Neural cell (in vitro differentiated cells): Measurements from ENCODE around the gene LRMDA. TPM values are rescaled to one million over a fixed set of nuclear protein-coding genes. Genes with fewer than 3 reads are reported as not detected.

Source experiments
- H2AFZ ChIP-seq: fragments of 200-600, 300-800 bp; sonication (generic), shearing (Covaris generic); 2 replicates; pipeline ENCODE4 v1.6.0; 2014; ENCODE audit warnings: low read depth, mild to moderate bottlenecking, antibody characterized with exemption, low read length, moderate library complexity
- H3F3A ChIP-seq: fragments of 200-600 bp; shearing (Covaris generic); 2 replicates; pipeline ENCODE4 v1.6.1; 2016; ENCODE audit warnings: mild to moderate bottlenecking, moderate library complexity, mixed read lengths, antibody characterized with exemption, low read length; ENCODE audit not compliant: insufficient read depth, poor library complexity, severe bottlenecking
- H3K27ac ChIP-seq: fragments of 200-600, 300-800 bp; sonication (generic), shearing (Covaris generic); 2 replicates; pipeline ENCODE4 v1.5.1; 2014; ENCODE audit warnings: mild to moderate bottlenecking, low read length, moderate library complexity
- H3K27me3 ChIP-seq: fragments of 300-800, 200-600 bp; sonication (generic), shearing (Covaris generic); 2 replicates; pipeline ENCODE4 v1.6.0; 2014; ENCODE audit warnings: mild to moderate bottlenecking, low read depth, low read length, moderate library complexity; ENCODE audit not compliant: insufficient read depth
- H3K36me3 ChIP-seq: fragments of 300-800, 200-600 bp; sonication (generic), shearing (Covaris generic); 2 replicates; pipeline ENCODE4 v1.5.1; 2014; ENCODE audit warnings: mild to moderate bottlenecking, antibody characterized with exemption, low read length, moderate library complexity; ENCODE audit not compliant: insufficient read depth
- H3K4me2 ChIP-seq: fragments of 300-800, 200-600 bp; sonication (generic), shearing (Covaris generic); 2 replicates; pipeline ENCODE4 v1.6.0; 2014; ENCODE audit warnings: mild to moderate bottlenecking, low read length
- H3K4me3 ChIP-seq: fragments of 300-800, 200-600 bp; sonication (generic), shearing (Covaris generic); 2 replicates; pipeline ENCODE4 v1.5.1; 2014; ENCODE audit warnings: mild to moderate bottlenecking, low read length, moderate library complexity
- H3K79me2 ChIP-seq: fragments of 200-600 bp; shearing (Covaris generic); replicated peaks from 2 replicates; pipeline ENCODE4 v1.6.0; 2014; ENCODE audit warnings: mild to moderate bottlenecking, low read length, moderate library complexity; ENCODE audit not compliant: insufficient read depth
- H3K9ac ChIP-seq: fragments of 300-800, 200-600 bp; sonication (generic), shearing (Covaris generic); 2 replicates; pipeline ENCODE4 v1.6.1; 2016; ENCODE audit warnings: mild to moderate bottlenecking, low read length, mixed read lengths
- H3K9me2 ChIP-seq: fragments of 200-600 bp; shearing (Covaris generic); 2 replicates; pipeline ENCODE4 v1.6.1; 2016; ENCODE audit warnings: mild to moderate bottlenecking, low read length, mixed read lengths; ENCODE audit not compliant: insufficient read depth
- H3K9me3 ChIP-seq: fragments of 200-600, 300-800 bp; sonication (generic), shearing (Covaris generic); 2 replicates; pipeline ENCODE4 v1.6.1; 2016; ENCODE audit warnings: mild to moderate bottlenecking, mixed run types, low read length, moderate library complexity, mixed read lengths
- H4K20me1 ChIP-seq: fragments of 200-600 bp; shearing (Covaris generic); 2 replicates; pipeline ENCODE4 v1.6.1; 2016; ENCODE audit warnings: mild to moderate bottlenecking, mixed run types; ENCODE audit not compliant: insufficient read depth
- EP300 ChIP-seq: fragments of 450-650 bp; conservative IDR thresholded peaks from 2 replicates; pipeline ENCODE4 v1.6.1; 2014; ENCODE audit warnings: antibody characterized with exemption, mild to moderate bottlenecking, moderate library complexity; ENCODE audit not compliant: poor library complexity, severe bottlenecking
- EZH2 ChIP-seq: fragments of 200-600, 300-800 bp; shearing (Covaris generic), sonication (generic); IDR thresholded peaks from 2 replicates; pipeline ENCODE4 v1.6.1; 2014; ENCODE audit warnings: antibody characterized with exemption, low read length, borderline replicate concordance, mild to moderate bottlenecking; ENCODE audit not compliant: insufficient read depth, poor library complexity, severe bottlenecking
- MXI1 ChIP-seq: fragments of 450-650 bp; conservative IDR thresholded peaks from 2 replicates; pipeline ENCODE4 v1.6.1; 2014; ENCODE audit warnings: antibody characterized with exemption, mild to moderate bottlenecking; ENCODE audit not compliant: poor library complexity, severe bottlenecking
- POLR2AphosphoS5 ChIP-seq: IDR thresholded peaks from 2 replicates; pipeline ENCODE4 v1.6.1; 2012
- RAD21 ChIP-seq: fragments of 450-650 bp; conservative IDR thresholded peaks from 2 replicates; pipeline ENCODE4 v1.6.1; 2014; ENCODE audit warnings: antibody characterized with exemption, mild to moderate bottlenecking, moderate library complexity
- REST ChIP-seq: IDR thresholded peaks from 2 replicates; pipeline ENCODE4 v1.6.1; 2012; ENCODE audit warnings: borderline replicate concordance
- SMC3 ChIP-seq: fragments of 450-650 bp; conservative IDR thresholded peaks from 2 replicates; pipeline ENCODE4 v1.6.1; 2014; ENCODE audit warnings: antibody characterized with exemption, mild to moderate bottlenecking, moderate library complexity; ENCODE audit not compliant: poor library complexity
- TAF1 ChIP-seq: IDR thresholded peaks from 2 replicates; pipeline ENCODE4 v1.6.1; 2012; ENCODE audit warnings: low read depth
- polyA plus RNA-seq: library from polyadenylated mRNA; depleted of rRNA; stranded (reverse); fragments of >200 nt; gene quantifications from 2 replicates; pipeline ENCODE4 v1.2.3, GENCODE V29; 2014
- TF ChIP-seq, protein P1 (sequence below): fragments of 450-650 bp; IDR thresholded peaks from 2 replicates; pipeline ENCODE4 v1.5.1; 2014; ENCODE audit warnings: antibody characterized with exemption, mild to moderate bottlenecking, moderate library complexity; ENCODE audit not compliant: poor library complexity, severe bottlenecking

LRMDA gene
- polyA plus RNA-seq, 1 donor from 2014 or later = 5.6 TPM

GRCh38 chr10:75638752-75639151 is 207.3 kb downstream of the LRMDA start:
- H3K27me3 ChIP-seq = no peaks in the 10 kb centered on the region
- no peaks in the 10 kb centered on the region for H3K9me2 ChIP-seq
- H3K4me3 ChIP-seq = no peak overlapping the region
- no peaks in the 10 kb centered on the region for H3K36me3 ChIP-seq
- no peak overlapping the region for H3K4me2 ChIP-seq
- TF ChIP-seq REST (no peak), RAD21 (no peak), MXI1 (no peak), TAF1 (no peak), POLR2AphosphoS5 (no peak), EZH2 (no peak)
- TF ChIP-seq, protein P1, sequence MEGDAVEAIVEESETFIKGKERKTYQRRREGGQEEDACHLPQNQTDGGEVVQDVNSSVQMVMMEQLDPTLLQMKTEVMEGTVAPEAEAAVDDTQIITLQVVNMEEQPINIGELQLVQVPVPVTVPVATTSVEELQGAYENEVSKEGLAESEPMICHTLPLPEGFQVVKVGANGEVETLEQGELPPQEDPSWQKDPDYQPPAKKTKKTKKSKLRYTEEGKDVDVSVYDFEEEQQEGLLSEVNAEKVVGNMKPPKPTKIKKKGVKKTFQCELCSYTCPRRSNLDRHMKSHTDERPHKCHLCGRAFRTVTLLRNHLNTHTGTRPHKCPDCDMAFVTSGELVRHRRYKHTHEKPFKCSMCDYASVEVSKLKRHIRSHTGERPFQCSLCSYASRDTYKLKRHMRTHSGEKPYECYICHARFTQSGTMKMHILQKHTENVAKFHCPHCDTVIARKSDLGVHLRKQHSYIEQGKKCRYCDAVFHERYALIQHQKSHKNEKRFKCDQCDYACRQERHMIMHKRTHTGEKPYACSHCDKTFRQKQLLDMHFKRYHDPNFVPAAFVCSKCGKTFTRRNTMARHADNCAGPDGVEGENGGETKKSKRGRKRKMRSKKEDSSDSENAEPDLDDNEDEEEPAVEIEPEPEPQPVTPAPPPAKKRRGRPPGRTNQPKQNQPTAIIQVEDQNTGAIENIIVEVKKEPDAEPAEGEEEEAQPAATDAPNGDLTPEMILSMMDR = no peak
- H3K79me2 ChIP-seq = no peaks in the 10 kb centered on the region
- H3K9me3 ChIP-seq = no peaks in the 10 kb centered on the region
- H3K27ac ChIP-seq = no peak overlapping the region
- H3F3A ChIP-seq = no peaks in the 10 kb centered on the region
- no peaks in the 10 kb centered on the region for H4K20me1 ChIP-seq
- H3K9ac ChIP-seq = no peak overlapping the region
- H2AFZ ChIP-seq = no peak overlapping the region

DNA sequence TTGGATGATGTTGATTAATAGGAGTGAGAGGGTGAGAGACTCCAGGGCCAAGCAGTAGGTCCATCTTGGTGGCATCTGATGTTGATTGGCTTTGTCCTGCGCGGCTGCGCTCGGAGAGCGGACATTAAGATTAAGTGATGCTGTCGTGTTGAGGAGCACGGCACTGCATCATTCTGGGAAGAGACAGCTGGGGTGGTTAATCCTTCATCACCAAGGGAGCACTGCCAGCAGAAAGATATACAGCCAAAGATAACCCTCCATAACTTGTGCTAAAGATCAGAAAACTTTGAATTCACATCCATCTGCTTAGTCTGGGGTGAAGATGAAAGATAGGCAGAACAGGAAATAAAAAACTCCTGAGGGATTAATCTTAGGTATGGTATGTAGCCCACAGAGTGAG is 208.3 kb downstream of the LRMDA start:
- Histone ChIP-seq H3K27ac (no peak overlapping the region), H3K79me2 (no peaks in the 10 kb centered on the region), H4K20me1 (no peaks in the 10 kb centered on the region), H2AFZ (no peak overlapping the region), H3F3A (no peaks in the 10 kb centered on the region), H3K9me2 (no peaks in the 10 kb centered on the region), H3K4me2 (no peak overlapping the region), H3K27me3 (no peaks in the 10 kb centered on the region), H3K9me3 (no peaks in the 10 kb centered on the region), H3K4me3 (no peak overlapping the region), H3K36me3 (no peaks in the 10 kb centered on the region), H3K9ac (no peak overlapping the region)
- TF ChIP-seq, protein P1 = no peak
- TF ChIP-seq REST (no peak), TAF1 (no peak), EP300 (no peak), MXI1 (no peak), EZH2 (no peak), RAD21 (no peak), SMC3 (no peak), POLR2AphosphoS5 (no peak)
